ENCODE data around the gene GPR141.

GPR141 gene

GRCh38 chr7:37705976-37706375 is 22.4 kb downstream of the GPR141 start:
- H3K4me3 ChIP-seq (ENCODE audit: severe bottlenecking), result no peak overlapping the region
- H3K27ac ChIP-seq (ENCODE audit: poor library complexity, severe bottlenecking), result no peak overlapping the region
- no peaks in the 10 kb centered on the region for H3K36me3 ChIP-seq (ENCODE audit: low read depth)
- TF ChIP-seq CTCF (IDR thresholded peaks at IDR 0.05; ENCODE audit: poor library complexity, severe bottlenecking), result no peak
- ATAC-seq (ENCODE audit: low read depth) (no peak), DNase-seq (ENCODE audit: low spot score) (no peak)
- H3K9me3 ChIP-seq (ENCODE audit: severe bottlenecking), result no peaks in the 10 kb centered on the region
- no peaks in the 10 kb centered on the region for H3K27me3 ChIP-seq (ENCODE audit: insufficient read depth, poor library complexity, severe bottlenecking)
- H3K4me1 ChIP-seq (ENCODE audit: insufficient read depth, poor library complexity, severe bottlenecking), result no peaks in the 10 kb centered on the region

- Histone ChIP-seq H3K36me3 (ENCODE audit: low read depth) (no peaks in the 10 kb centered on the region), H3K4me3 (ENCODE audit: severe bottlenecking) (no peak overlapping the region), H3K4me1 (ENCODE audit: insufficient read depth, poor library complexity, severe bottlenecking) (no peaks in the 10 kb centered on the region), H3K9me3 (ENCODE audit: severe bottlenecking) (no peaks in the 10 kb centered on the region), H3K27me3 (ENCODE audit: insufficient read depth, poor library complexity, severe bottlenecking) (no peaks in the 10 kb centered on the region), H3K27ac (ENCODE audit: poor library complexity, severe bottlenecking) (no peak overlapping the region)
- DNase-seq (ENCODE audit: low spot score) (no peak), ATAC-seq (ENCODE audit: low read depth) (no peak)
- no peak for TF ChIP-seq CTCF (IDR thresholded peaks at IDR 0.05; ENCODE audit: poor library complexity, severe bottlenecking)
Measured at GRCh38 chr7:37706804-37707203, 23.2 kb downstream of the GPR141 start.

GRCh38 chr7:37707754-37708485 is 24.4 kb downstream of the GPR141 start:
- Histone ChIP-seq H3K4me3 (ENCODE audit: severe bottlenecking) (no peak overlapping the region), H3K27me3 (ENCODE audit: insufficient read depth, poor library complexity, severe bottlenecking) (no peaks in the 10 kb centered on the region), H3K4me1 (ENCODE audit: insufficient read depth, poor library complexity, severe bottlenecking) (no peaks in the 10 kb centered on the region), H3K36me3 (ENCODE audit: low read depth) (no peaks in the 10 kb centered on the region), H3K9me3 (ENCODE audit: severe bottlenecking) (no peaks in the 10 kb centered on the region), H3K27ac (ENCODE audit: poor library complexity, severe bottlenecking) (no peak overlapping the region)
- DNase-seq (ENCODE audit: low spot score), result no peak
- ATAC-seq (ENCODE audit: low read depth), result no peak
- TF ChIP-seq CTCF (IDR thresholded peaks at IDR 0.05; ENCODE audit: poor library complexity, severe bottlenecking), result no peak

GRCh38 chr7:37709631-37710509 is 26.3 kb downstream of the GPR141 start:
- H3K4me1 ChIP-seq (ENCODE audit: insufficient read depth, poor library complexity, severe bottlenecking), result peaks cover 10% of the 10 kb centered on the region
- no peak for ATAC-seq (ENCODE audit: low read depth)
- no peak overlapping the region for H3K27ac ChIP-seq (ENCODE audit: poor library complexity, severe bottlenecking)
- H3K4me3 ChIP-seq (ENCODE audit: severe bottlenecking), result no peak overlapping the region
- H3K27me3 ChIP-seq (ENCODE audit: insufficient read depth, poor library complexity, severe bottlenecking), result no peaks in the 10 kb centered on the region
- DNase-seq (ENCODE audit: low spot score), result no peak
- no peaks in the 10 kb centered on the region for H3K36me3 ChIP-seq (ENCODE audit: low read depth)
- H3K9me3 ChIP-seq (ENCODE audit: severe bottlenecking), result no peaks in the 10 kb centered on the region
- no peak for TF ChIP-seq CTCF (IDR thresholded peaks at IDR 0.05; ENCODE audit: poor library complexity, severe bottlenecking)
